Mucosa of rectum (tissue), 2 donors: ENCODE data around the gene NR6A1.

Experiments
- H3K27ac ChIP-seq, 2 donors: one replicate each; pipeline ENCODE4 v1.7.0; 2013; ENCODE audit warnings: inconsistent platforms in 2 of 2, low read depth in 2 of 2, low read length in 2 of 2
- H3K27me3 ChIP-seq, 2 donors: one replicate each; pipeline ENCODE4 v1.7.0; 2013; ENCODE audit warnings: low read length in 2 of 2; ENCODE audit not compliant: control insufficient read depth in 2 of 2, insufficient read depth in 2 of 2
- H3K36me3 ChIP-seq, 2 donors: one replicate each; pipeline ENCODE4 v1.7.0; 2013; ENCODE audit warnings: low read length in 2 of 2; ENCODE audit not compliant: control insufficient read depth in 2 of 2, insufficient read depth in 2 of 2
- H3K4me1 ChIP-seq, 2 donors: one replicate each; pipeline ENCODE4 v1.7.0; 2013; ENCODE audit warnings: low read length in 2 of 2, mild to moderate bottlenecking in 1 of 2; ENCODE audit not compliant: control insufficient read depth in 2 of 2, insufficient read depth in 2 of 2
- H3K4me3 ChIP-seq, 2 donors: one replicate each; pipeline ENCODE4 v1.7.0; 2013; ENCODE audit warnings: low read length in 2 of 2
- H3K9ac ChIP-seq, 2 donors: one replicate each; pipeline ENCODE4 v1.7.0; 2013; ENCODE audit warnings: low read length in 2 of 2, low read depth in 1 of 2, mild to moderate bottlenecking in 1 of 2
- H3K9me3 ChIP-seq, 2 donors: one replicate each; pipeline ENCODE4 v1.7.0; 2013; ENCODE audit warnings: low read length in 2 of 2; ENCODE audit not compliant: control insufficient read depth in 2 of 2
- donor health status: healthy.
- donor health status: Normal muscosa, but diverticular disease.

NR6A1 gene

GRCh38 chr9:124635285-124635684 lies 135.8 kb downstream of the NR6A1 start:
- no peak overlapping the region for H3K4me3 ChIP-seq
- H3K4me1 ChIP-seq, result no peaks in the 10 kb centered on the region
- H3K36me3 ChIP-seq, result no peaks in the 10 kb centered on the region
- no peak overlapping the region for H3K9ac ChIP-seq
- no peaks in the 10 kb centered on the region for H3K9me3 ChIP-seq
- no peaks in the 10 kb centered on the region for H3K27me3 ChIP-seq
- H3K27ac ChIP-seq, result no peak overlapping the region

GRCh38 chr9:124632077-124632621 lies 139.0 kb downstream of the NR6A1 start:
- H3K4me1 ChIP-seq, result no peaks in the 10 kb centered on the region
- no peaks in the 10 kb centered on the region for H3K9me3 ChIP-seq
- no peaks in the 10 kb centered on the region for H3K27me3 ChIP-seq
- H3K9ac ChIP-seq, result no peak overlapping the region
- no peak overlapping the region for H3K27ac ChIP-seq
- no peaks in the 10 kb centered on the region for H3K36me3 ChIP-seq
- H3K4me3 ChIP-seq, result no peak overlapping the region

GRCh38 chr9:124631326-124631725 lies 139.8 kb downstream of the NR6A1 start:
- Histone ChIP-seq H3K27me3 (no peaks in the 10 kb centered on the region), H3K4me3 (no peak overlapping the region), H3K36me3 (no peaks in the 10 kb centered on the region), H3K4me1 (no peaks in the 10 kb centered on the region), H3K9ac (no peak overlapping the region), H3K9me3 (no peaks in the 10 kb centered on the region), H3K27ac (no peak overlapping the region)

- Histone ChIP-seq H3K36me3 (no peaks in the 10 kb centered on the region), H3K4me1 (no peaks in the 10 kb centered on the region), H3K4me3 (no peak overlapping the region), H3K27ac (no peak overlapping the region), H3K9ac (no peak overlapping the region), H3K27me3 (no peaks in the 10 kb centered on the region), H3K9me3 (no peaks in the 10 kb centered on the region)
Measured at GRCh38 chr9:124629600-124629999, 141.5 kb downstream of the NR6A1 start.

GRCh38 chr9:124628741-124629140 lies 142.4 kb downstream of the NR6A1 start:
- Histone ChIP-seq H3K4me1 (no peaks in the 10 kb centered on the region), H3K9me3 (no peaks in the 10 kb centered on the region), H3K27me3 (no peaks in the 10 kb centered on the region)

GRCh38 chr9:124626276-124626675 lies 144.8 kb downstream of the NR6A1 start:
- Histone ChIP-seq H3K36me3 (no peaks in the 10 kb centered on the region), H3K4me1 (no peaks in the 10 kb centered on the region), H3K27ac (no peak overlapping the region), H3K9me3 (no peaks in the 10 kb centered on the region), H3K27me3 (no peaks in the 10 kb centered on the region), H3K9ac (no peak overlapping the region), H3K4me3 (no peak overlapping the region)

More at GRCh38 chr9:124628741-124629140, 142.4 kb downstream of the NR6A1 start:
- no peak overlapping the region for H3K4me3 ChIP-seq
- H3K9ac ChIP-seq, result no peak overlapping the region
- H3K27ac ChIP-seq, result no peak overlapping the region
- H3K36me3 ChIP-seq, result no peaks in the 10 kb centered on the region

GRCh38 chr9:124625087-124625486 lies 146.0 kb downstream of the NR6A1 start:
- Histone ChIP-seq H3K9me3 (no peaks in the 10 kb centered on the region), H3K27me3 (no peaks in the 10 kb centered on the region), H3K36me3 (no peaks in the 10 kb centered on the region), H3K27ac (no peak overlapping the region), H3K4me1 (no peaks in the 10 kb centered on the region), H3K4me3 (no peak overlapping the region), H3K9ac (no peak overlapping the region)

GRCh38 chr9:124624735-124624992 lies 146.4 kb downstream of the NR6A1 start:
- no peak overlapping the region for H3K4me3 ChIP-seq
- no peak overlapping the region for H3K9ac ChIP-seq
- H3K36me3 ChIP-seq, result no peaks in the 10 kb centered on the region
- no peaks in the 10 kb centered on the region for H3K9me3 ChIP-seq
- H3K27me3 ChIP-seq, result no peaks in the 10 kb centered on the region
- H3K27ac ChIP-seq, result no peak overlapping the region
- no peaks in the 10 kb centered on the region for H3K4me1 ChIP-seq

- no peaks in the 10 kb centered on the region for H3K9me3 ChIP-seq
- no peaks in the 10 kb centered on the region for H3K27me3 ChIP-seq
- H3K9ac ChIP-seq, result no peak overlapping the region
- no peaks in the 10 kb centered on the region for H3K36me3 ChIP-seq
- no peak overlapping the region for H3K4me3 ChIP-seq
- H3K27ac ChIP-seq, result no peak overlapping the region
- H3K4me1 ChIP-seq, result no peaks in the 10 kb centered on the region
Measured at GRCh38 chr9:124623966-124624734, 147.0 kb downstream of the NR6A1 start.

- no peaks in the 10 kb centered on the region for H3K4me1 ChIP-seq
- H3K27ac ChIP-seq, result no peak overlapping the region
- no peaks in the 10 kb centered on the region for H3K9me3 ChIP-seq
- no peaks in the 10 kb centered on the region for H3K27me3 ChIP-seq
- H3K9ac ChIP-seq, result no peak overlapping the region
- H3K4me3 ChIP-seq, result no peak overlapping the region
- no peaks in the 10 kb centered on the region for H3K36me3 ChIP-seq
Measured at GRCh38 chr9:124622882-124623281, 148.2 kb downstream of the NR6A1 start.
